Measurements from ENCODE around the gene HAPLN1. TPM values are rescaled to one million over a fixed set of nuclear protein-coding genes. Genes with fewer than 3 reads are reported as not detected.

The HAPLN1 gene
- total and polyA plus RNA-seq, 2 of the 8 experiments (the other 6 are each of a cell fraction or from before 2014, with no cell fraction given): 0.56 to 2.1 TPM

GRCh38 chr5:83636156-83636555 is 84.5 kb downstream of the HAPLN1 start (continued):
- no peak for TF ChIP-seq HDAC6 (IDR thresholded peaks at IDR 0.05; ENCODE audit: low read depth, low read length)
- no peak for TF ChIP-seq PHF8 (conservative IDR thresholded peaks at IDR 0.05; ENCODE audit: low read depth, low read length)
- no peak for TF ChIP-seq JUN (IDR thresholded peaks at IDR 0.05; ENCODE audit: low read depth, low read length)
- no peak for TF ChIP-seq CHD7 (IDR thresholded peaks at IDR 0.05; ENCODE audit: insufficient replicate concordance, low read length)
- TF ChIP-seq SP4 (IDR thresholded peaks at IDR 0.05; ENCODE audit: low read length): no peak
- no peak for TF ChIP-seq MAFK (IDR thresholded peaks at IDR 0.05; ENCODE audit: low read depth, low read length)
